HG02623 (cell line): ENCODE results near the gene GAA.
"Not testable (repeated sequence)": the region's sequence is repeated elsewhere in the genome, so short reads cannot be mapped to it uniquely, and the experiment has no call there.

ENCODE experiments used
- ATAC-seq: cut with Tn5 transposase; IDR thresholded peaks from one replicate; pipeline ENCODE4 v1.9.1; 2021; ENCODE audit warnings: moderate library complexity; ENCODE audit not compliant: unreplicated experiment

The GAA gene

GRCh38 chr17:80145076-80146075 lies 44.0 kb downstream of the GAA start:
- ATAC-seq = no peak

DNA sequence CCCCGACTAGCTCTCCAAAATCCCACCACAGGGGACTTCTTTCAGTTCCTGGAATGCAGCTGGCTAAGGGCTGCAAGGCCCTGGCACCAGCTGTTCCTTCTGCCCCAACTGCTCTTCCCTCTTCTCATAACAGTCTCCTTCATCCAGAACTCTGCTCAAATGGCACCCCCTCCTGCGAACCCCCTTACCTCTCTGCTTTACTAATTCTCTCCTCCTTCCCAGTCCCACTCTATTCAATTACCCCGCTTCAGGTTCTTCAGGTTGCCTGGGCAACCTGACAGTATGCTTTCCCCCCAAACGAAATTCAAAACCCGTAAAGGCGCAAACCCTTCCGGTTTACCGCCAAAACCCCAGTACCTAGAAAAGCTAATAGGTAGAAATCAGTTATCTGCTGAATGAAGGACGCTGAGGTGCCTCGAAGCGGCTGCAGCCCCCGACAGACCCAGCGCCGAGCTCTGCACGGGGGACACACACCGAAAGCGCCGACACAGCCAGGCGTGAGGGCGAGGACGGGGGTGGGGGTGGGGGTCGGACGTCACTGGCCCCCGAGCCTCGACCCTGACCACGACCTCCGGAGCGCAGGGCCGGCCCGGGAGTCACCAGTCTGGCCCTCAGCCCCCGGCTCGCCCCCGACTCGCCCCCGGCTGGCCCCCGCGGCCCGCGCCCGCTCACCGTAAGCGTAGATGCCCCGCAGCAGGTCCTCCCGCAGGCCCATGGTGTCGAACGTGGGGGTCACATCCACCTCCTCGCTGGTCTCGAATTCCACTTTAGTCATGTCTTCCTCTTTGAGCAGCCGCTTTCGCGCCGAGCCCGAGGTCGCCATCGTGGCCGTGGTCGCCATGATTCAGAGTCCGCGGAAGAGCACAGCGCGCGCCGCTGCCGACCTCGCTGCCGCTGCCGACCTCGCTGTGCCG lies 45.0 kb downstream of the GAA start:
- peak; percentile 14 for ATAC-seq

- peak; percentile 75 for ATAC-seq
These were observed 45.8 kb downstream of the GAA start, which contains the start of gene EIF4A3 for GRCh38 chr17:80147035-80147822. TSS of gene EIF4A3 (minus strand) at chr17:80147128. CDS start at chr17:80146961, 167 bp downstream.

DNA sequence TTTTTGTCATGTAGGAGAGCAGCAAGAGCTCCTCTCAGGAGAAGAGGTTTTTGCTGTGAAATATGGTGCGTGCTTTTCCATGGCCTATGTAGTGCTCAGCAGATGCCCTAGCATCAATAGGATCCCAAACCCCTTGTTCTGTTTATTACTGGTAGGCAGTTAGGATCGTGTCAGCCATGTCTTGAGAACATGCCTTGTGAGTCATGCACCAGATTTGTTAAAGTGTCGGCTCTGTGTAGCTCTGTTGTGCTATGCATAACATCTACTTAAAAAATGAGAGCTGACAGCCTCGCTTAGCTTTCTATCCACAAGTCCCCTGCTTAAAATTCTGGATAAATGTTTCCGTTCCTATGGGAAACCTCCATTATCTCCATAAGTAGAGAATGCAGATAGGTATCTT lies 50.0 kb downstream of the GAA start:
- ATAC-seq = no peak

DNA sequence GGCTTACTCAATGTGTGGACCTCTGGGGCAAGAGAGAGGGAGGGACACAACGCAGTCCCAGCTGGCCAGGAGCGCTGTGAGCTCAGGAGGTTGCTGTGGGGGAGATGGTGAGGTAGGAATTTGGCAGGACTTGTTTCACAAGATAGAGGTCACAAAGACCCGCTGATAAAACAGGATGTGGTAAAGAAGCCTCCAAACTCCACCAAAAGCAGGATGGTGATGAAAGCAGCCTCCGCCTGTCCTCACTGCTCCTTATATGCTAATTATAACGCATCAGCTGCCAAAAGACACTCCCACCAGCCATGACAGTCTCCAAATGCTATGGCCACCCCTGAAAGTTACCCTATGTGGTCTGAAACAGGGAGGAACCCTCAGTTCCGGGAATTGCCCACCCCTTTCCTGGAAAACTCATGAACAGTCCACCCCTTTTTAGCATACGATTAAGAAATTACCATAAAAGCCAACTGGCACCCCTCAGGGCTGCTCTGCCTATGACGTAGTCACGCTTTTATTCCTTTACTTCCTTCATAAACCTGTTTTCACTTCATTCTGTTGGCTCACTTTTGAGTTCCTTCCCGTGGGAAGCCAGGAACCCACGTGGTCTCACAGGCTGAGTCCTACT lies 50.8 kb downstream of the GAA start:
- ATAC-seq = no peak

DNA sequence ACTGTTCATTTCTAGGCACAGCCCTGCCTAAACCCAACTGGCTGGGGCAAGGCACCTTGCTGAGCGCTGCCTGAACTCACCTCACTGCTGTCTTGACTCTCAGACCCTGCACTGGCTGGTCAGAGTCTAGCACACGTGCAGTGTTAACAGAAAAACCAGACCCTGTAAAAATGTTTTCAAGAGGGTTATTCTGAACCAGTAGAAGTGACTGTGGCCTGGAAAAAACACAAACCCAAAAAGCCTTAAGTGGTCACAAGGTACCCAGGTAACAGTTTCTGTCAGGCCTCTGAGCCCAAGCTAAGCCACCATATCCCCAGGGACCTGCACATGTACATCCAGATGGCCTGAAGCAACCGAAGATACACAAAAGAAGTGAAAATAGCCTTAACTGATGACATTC lies 51.6 kb downstream of the GAA start:
- ATAC-seq = no peak

- no peak for ATAC-seq
These were observed 52.8 kb downstream of the GAA start for GRCh38 chr17:80154166-80154565.

GRCh38 chr17:80155600-80155999 lies 54.2 kb downstream of the GAA start:
- not testable (repeated sequence) for ATAC-seq

- ATAC-seq = no peak
These were observed 57.5 kb downstream of the GAA start for GRCh38 chr17:80158846-80159245.

DNA sequence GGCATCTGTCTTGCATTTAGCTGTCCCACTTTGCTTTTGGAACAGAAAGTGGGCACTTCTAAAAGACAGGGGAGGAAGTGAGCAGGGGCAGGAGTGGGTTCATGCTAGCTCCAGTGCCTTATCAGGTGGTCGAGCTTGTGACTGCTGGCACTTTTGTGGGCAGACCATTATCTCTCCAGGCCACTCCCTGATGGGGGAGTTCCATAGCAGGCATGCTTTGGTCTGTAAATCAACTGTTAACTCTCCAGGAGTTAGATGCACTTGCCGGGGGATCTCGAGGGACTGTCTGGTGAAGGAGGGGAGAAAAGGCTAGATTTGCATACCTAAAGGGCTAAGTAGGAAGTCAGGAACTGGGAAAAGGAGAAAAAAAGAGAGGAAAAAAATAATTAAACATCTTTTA lies 59.2 kb downstream of the GAA start:
- no peak for ATAC-seq

- no peak for ATAC-seq
These were observed 62.0 kb downstream of the GAA start for GRCh38 chr17:80163336-80163735.

GRCh38 chr17:80164185-80164584 lies 62.8 kb downstream of the GAA start:
- no peak for ATAC-seq

DNA sequence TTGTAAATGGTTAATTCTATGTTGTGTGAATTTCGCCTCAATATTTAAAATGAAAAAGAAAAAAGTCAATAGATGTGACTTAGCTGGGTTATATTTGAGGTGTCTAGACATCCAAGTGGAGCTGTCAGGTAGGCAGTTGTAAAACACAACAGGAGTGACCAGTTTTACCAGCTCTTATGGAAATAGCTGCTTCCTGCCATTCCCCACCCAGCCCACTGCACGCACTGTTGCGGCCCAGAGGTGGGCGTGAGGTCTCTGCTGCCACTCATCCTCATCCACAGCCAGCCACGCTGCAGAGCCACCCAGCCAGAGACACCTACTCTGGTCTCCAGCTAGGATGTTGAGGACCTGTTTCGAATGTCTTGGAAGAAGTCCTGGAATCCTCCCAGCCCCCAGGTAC lies 65.1 kb downstream of the GAA start:
- no peak for ATAC-seq

- ATAC-seq = no peak
These were observed 67.0 kb downstream of the GAA start for GRCh38 chr17:80168371-80168770.

- ATAC-seq = no peak
These were observed 67.7 kb downstream of the GAA start for GRCh38 chr17:80169107-80169506.
